ENCODE data around the gene CDKN1A.

GRCh38 chr6:36697481-36697903 lies 19.0 kb downstream of the CDKN1A start, which contains the start of gene RAB44:
- TF ChIP-seq ZNF548 (tag by site-specific recombination; IDR thresholded peaks at IDR 0.05) (no peak), CTCF (tag by site-specific recombination; IDR thresholded peaks at IDR 0.05) (no peak), REST (tag by site-specific recombination; IDR thresholded peaks at IDR 0.05) (no peak), YY1 (tag by site-specific recombination; IDR thresholded peaks at IDR 0.05) (no peak), KLF7 (tag by site-specific recombination; IDR thresholded peaks at IDR 0.05; ENCODE audit: borderline replicate concordance) (no peak), PATZ1 (tag by site-specific recombination; IDR thresholded peaks at IDR 0.05) (no peak), ZNF24 (tag by site-specific recombination; IDR thresholded peaks at IDR 0.05) (no peak), ZNF274 (IDR thresholded peaks at IDR 0.05; ENCODE audit: low read length) (no peak), ZNF274 (tag by site-specific recombination; IDR thresholded peaks at IDR 0.05; ENCODE audit: borderline replicate concordance) (no peak), ZNF747 (tag by site-specific recombination; IDR thresholded peaks at IDR 0.05) (no peak), ZBTB1 (tag by site-specific recombination; IDR thresholded peaks at IDR 0.05) (no peak)
